NCI-H1105 treated with DMSO at 0.1 percent for 48 hours (cell line): ENCODE results near the gene PVALEF.

Experiments used
- DNase-seq: peaks from one replicate; lab custom pipeline; 2025; lab: John Stamatoyannopoulos, UW

The PVALEF gene

GRCh38 chr17:81165246-81166032, at the start of gene PVALEF:
TSS of gene PVALEF (plus strand) at chr17:81165507. CDS start at chr17:81181227, 15,720 bp downstream.
- DNase-seq = no peak

GRCh38 chr17:81115749-81116464, 49.4 kb upstream of the PVALEF start:
- DNase-seq = no peak

- DNase-seq = no peak
Observed at GRCh38 chr17:81116704-81117103, 48.6 kb upstream of the PVALEF start.

- DNase-seq = no peak
Observed at GRCh38 chr17:81117672-81118198, 47.6 kb upstream of the PVALEF start.

GRCh38 chr17:81118308-81119221, 46.7 kb upstream of the PVALEF start:
- no peak for DNase-seq

- DNase-seq = peak; percentile 89
Observed at GRCh38 chr17:81119223-81120148, 45.8 kb upstream of the PVALEF start.

GRCh38 chr17:81120149-81120484, 45.2 kb upstream of the PVALEF start:
- peak; percentile 27 for DNase-seq

- no peak for DNase-seq
Observed at GRCh38 chr17:81120695-81121621, 44.3 kb upstream of the PVALEF start.

GRCh38 chr17:81121841-81122733, 43.2 kb upstream of the PVALEF start:
- no peak for DNase-seq

- DNase-seq = no peak
Observed at GRCh38 chr17:81123052-81124048, 42.0 kb upstream of the PVALEF start.

GRCh38 chr17:81124377-81124776, 40.9 kb upstream of the PVALEF start:
- DNase-seq = no peak

- DNase-seq = peak; percentile 62
Observed at GRCh38 chr17:81125573-81126081, 39.7 kb upstream of the PVALEF start.

- DNase-seq = no peak
Observed at GRCh38 chr17:81126281-81127132, 38.8 kb upstream of the PVALEF start.

GRCh38 chr17:81127133-81127455, 38.2 kb upstream of the PVALEF start:
- no peak for DNase-seq

GRCh38 chr17:81127526-81128177, 37.7 kb upstream of the PVALEF start:
- DNase-seq = no peak

GRCh38 chr17:81128338-81128737, 37.0 kb upstream of the PVALEF start:
- no peak for DNase-seq
